Activated T-cell treated with anti-CD3 and anti-CD28 coated beads, Interleukin-2, amount 50 U/mL, for 72 hours (primary cell): ENCODE data around the gene THBD. TPM values are rescaled to one million over a fixed set of nuclear protein-coding genes. Genes with fewer than 3 reads are reported as not detected.

Experiments used
- ATAC-seq, 2 donors: fragments of 150-1000 bp; cut with Tn5 transposase; replicated peaks in 1 of 2; 2 replicates each; pipeline ENCODE4 v1.10.0; 2021; ENCODE audit warnings: moderate library complexity in 2 of 2, mild to moderate bottlenecking in 1 of 2
- DNase-seq, 2 donors: peaks; one replicate each; pipeline ENCODE4 v3.0.0; 2021 to 2022; ENCODE audit warnings: mixed read lengths in 1 of 2
- H3K27ac Mint-ChIP-seq: one replicate; pipeline ENCODE4 v1.8.0; 2022; ENCODE audit warnings: mild to moderate bottlenecking, moderate library complexity, mixed read lengths
- H3K27me3 Mint-ChIP-seq: one replicate; pipeline ENCODE4 v1.8.0; 2022; ENCODE audit warnings: low read depth, mixed read lengths
- H3K36me3 Mint-ChIP-seq, 2 donors: one replicate each; pipeline ENCODE4 v1.8.0; 2022; ENCODE audit warnings: mixed read lengths in 2 of 2, mild to moderate bottlenecking in 1 of 2; ENCODE audit not compliant: insufficient read depth in 2 of 2
- H3K4me1 Mint-ChIP-seq: one replicate; pipeline ENCODE4 v1.8.0; 2022; ENCODE audit warnings: low read depth, mixed read lengths
- H3K4me3 Mint-ChIP-seq, 2 donors: one replicate each; pipeline ENCODE4 v1.8.0; 2022; ENCODE audit warnings: mild to moderate bottlenecking in 2 of 2, mixed read lengths in 2 of 2, moderate library complexity in 2 of 2
- H3K9me3 Mint-ChIP-seq, 2 donors: one replicate each; pipeline ENCODE4 v1.8.0; 2022; ENCODE audit warnings: mixed read lengths in 2 of 2
- total RNA-seq, 2 donors: library from RNA; stranded (reverse); gene quantifications; one replicate each; pipeline ENCODE4 v1.2.3, GENCODE V29; 2022

Gene THBD
- total RNA-seq, 2 donors from 2014 or later: not detected

DNA sequence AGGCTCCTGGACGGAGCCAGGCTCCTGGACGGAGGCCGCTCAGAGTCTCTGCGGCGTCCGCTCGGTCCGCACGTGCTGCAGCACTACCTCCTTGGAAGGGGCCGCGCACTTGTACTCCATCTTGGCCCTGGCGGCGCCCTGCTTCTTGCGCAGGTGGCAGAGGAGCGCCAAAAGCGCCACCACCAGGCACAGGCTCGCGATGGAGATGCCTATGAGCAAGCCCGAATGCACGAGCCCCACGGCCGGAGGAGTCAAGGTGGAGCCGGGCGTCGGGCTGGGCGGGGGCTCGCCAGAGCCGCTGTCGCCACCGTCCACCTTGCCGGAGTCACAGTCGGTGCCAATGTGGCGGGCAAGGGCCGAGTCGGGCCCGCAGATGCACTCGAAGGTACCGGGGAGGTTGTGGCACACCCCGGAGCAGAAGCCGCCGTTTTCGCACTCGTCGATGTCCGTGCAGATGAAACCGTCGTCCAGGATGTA is 1.7 kb downstream of the THBD start:
- no peaks in the 10 kb centered on the region for H3K9me3 Mint-ChIP-seq
- no peak overlapping the region for H3K27ac Mint-ChIP-seq
- no peak for ATAC-seq
- H3K27me3 Mint-ChIP-seq: peaks cover 53% of the 10 kb centered on the region
- peaks cover 2% of the 10 kb centered on the region in 2 donors for H3K36me3 Mint-ChIP-seq
- H3K4me1 Mint-ChIP-seq: peaks cover 7% of the 10 kb centered on the region
- DNase-seq: peak; percentile 12 to 13
- peak overlapping the region in 1 of 2 donors; percentile 20 for H3K4me3 Mint-ChIP-seq

DNA sequence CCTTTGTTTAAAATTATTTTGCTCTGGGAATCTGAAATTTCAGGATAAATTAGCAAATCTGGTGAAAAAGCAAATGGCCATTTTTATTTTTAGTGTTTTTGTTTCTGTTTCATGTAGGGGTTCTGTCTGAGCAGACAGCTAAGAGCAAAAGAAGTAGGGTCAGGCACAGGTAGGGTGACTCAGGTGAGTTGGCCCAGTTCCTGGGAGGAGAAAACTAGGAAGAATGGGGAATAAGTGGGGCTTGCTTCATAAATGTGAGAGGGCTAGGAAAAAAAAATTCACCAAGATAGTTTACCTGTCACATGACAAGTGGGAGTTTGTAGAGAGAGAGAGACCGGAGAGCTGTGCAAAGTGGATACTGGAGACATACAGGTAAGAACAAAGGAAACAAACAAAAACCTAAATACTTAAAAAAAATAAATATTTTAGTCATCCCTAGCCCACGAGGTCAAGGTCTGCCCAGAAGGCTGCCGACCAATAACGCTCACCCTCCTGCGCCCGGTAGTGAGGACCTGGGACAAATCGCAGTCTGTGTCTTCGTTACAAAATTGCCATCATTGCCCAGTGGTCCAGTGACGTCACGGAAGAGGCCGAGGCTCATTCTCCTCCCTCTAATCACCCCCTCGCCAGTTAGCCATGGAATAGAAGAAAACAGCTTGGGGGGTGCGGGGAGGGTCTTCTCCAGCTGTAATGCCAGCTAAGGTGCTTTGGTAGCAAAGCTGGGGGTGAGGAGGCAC is 2.3 kb downstream of the THBD start:
- ATAC-seq (no peak), DNase-seq (no peak)
- peaks cover 2% of the 10 kb centered on the region in 2 donors for H3K36me3 Mint-ChIP-seq
- H3K4me3 Mint-ChIP-seq: peak overlapping the region; percentile 9 to 11
- H3K27ac Mint-ChIP-seq: no peak overlapping the region
- no peaks in the 10 kb centered on the region for H3K9me3 Mint-ChIP-seq
- peaks cover 47% of the 10 kb centered on the region for H3K27me3 Mint-ChIP-seq
- H3K4me1 Mint-ChIP-seq: peaks cover 7% of the 10 kb centered on the region

DNA sequence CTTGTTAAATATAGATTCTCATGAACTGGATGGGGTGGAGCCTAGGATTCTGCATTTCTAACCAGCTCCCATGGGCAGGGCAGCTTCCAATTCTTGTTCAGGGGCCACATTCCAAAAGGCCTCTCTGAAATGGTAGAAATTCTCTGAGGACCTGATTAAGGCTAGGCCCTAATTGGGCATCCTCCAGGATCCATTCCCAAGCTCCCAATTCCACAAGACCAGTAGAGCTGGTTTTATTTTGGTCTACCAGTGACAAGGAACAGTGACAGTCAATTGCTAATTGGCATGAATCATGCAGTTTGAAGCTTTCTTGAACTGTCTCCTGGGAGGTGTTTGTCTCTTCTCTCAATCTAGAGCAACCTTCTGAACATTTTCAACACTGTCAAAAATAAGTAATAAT is 3.0 kb downstream of the THBD start:
- DNase-seq (no peak), ATAC-seq (no peak)
- Mint-ChIP-seq H3K27me3 (peaks cover 42% of the 10 kb centered on the region), H3K4me3 (no peak overlapping the region), H3K27ac (no peak overlapping the region), H3K4me1 (peaks cover 7% of the 10 kb centered on the region), H3K36me3 (peaks cover 2% of the 10 kb centered on the region in 2 donors), H3K9me3 (no peaks in the 10 kb centered on the region)

DNA sequence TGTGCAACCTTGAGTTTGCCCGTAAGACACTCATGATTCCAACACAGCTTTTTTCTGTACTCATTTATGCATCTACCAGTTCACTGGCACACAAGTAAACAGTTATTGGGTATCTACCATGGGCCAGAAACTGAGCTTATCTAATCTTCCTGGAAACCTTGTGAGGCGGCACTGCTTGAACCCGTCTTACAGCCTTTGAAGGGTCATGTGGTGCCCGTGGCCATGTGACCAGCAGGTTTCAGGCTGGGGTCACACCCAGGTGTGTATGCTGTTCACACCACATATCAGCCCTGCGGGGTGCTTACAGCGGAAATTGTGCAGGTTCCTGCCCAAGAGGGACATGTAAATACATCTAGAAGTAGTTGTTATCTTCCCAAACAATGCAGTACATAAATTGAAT is 6.1 kb downstream of the THBD start:
- H3K36me3 Mint-ChIP-seq: peaks cover 0 to 2% of the 10 kb centered on the region in 2 donors
- H3K27ac Mint-ChIP-seq: no peak overlapping the region
- no peak for ATAC-seq
- no peak for DNase-seq
- H3K27me3 Mint-ChIP-seq: peaks cover 48% of the 10 kb centered on the region
- H3K9me3 Mint-ChIP-seq: no peaks in the 10 kb centered on the region
- H3K4me1 Mint-ChIP-seq: no peaks in the 10 kb centered on the region
- H3K4me3 Mint-ChIP-seq: no peak overlapping the region

DNA sequence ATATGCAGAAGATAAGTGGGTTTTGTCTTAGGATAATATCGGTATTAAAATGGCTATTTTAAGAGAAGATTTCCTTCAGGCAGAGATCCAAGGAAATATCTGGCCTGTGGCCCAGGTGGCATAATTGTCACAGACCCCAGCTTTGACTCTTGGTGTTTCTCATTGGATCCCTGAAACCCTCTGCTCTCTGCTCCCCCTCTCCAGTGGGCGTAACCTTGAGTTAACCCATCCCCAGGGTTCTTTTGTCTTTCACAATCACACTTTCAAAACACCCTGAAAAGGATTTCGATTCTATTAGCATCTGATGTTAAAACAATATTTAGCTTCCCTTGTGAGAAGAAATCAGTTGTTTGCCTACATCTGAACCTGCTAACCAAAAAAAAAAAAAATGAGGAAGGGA is 7.2 kb downstream of the THBD start:
- Mint-ChIP-seq H3K9me3 (no peaks in the 10 kb centered on the region), H3K4me1 (no peaks in the 10 kb centered on the region), H3K27ac (no peak overlapping the region), H3K27me3 (peaks cover 43% of the 10 kb centered on the region), H3K36me3 (peaks cover 0 to 2% of the 10 kb centered on the region in 2 donors), H3K4me3 (no peak overlapping the region)
- ATAC-seq (no peak), DNase-seq (no peak)

DNA sequence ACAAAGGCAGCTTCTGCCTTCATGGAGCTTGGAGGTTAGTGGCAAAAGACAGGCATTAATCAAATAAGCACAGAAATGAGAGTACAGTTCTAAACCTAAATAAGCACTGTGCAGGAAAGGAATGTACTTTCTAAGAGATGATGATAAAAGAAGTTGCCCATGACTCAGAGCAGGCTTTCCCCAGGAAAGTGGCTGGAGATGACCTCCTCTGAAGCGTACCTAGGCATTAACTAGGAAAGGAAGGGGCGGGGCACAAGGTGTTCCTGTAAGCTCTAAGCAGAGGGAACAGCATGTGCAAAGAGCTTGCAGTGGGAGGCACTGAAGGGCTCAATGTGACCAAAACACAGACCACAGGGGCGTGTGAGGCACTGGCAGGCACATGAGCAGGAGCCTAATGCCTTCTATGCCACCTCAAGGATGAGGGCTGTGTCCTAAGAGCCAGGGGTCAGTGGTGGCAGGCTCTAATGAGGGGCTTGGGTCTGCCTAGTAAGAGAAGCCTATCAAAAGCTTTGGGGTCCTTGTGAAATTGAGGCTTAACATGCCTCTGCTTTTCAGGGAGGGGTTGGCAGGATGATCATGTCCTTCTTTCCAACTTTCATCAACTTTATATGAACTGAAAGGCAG is 9.5 kb downstream of the THBD start:
- Mint-ChIP-seq H3K4me3 (no peak overlapping the region), H3K27me3 (peaks cover 38% of the 10 kb centered on the region), H3K9me3 (no peaks in the 10 kb centered on the region), H3K4me1 (no peaks in the 10 kb centered on the region), H3K27ac (no peak overlapping the region), H3K36me3 (no peaks in the 10 kb centered on the region)
- DNase-seq (no peak), ATAC-seq (no peak)

DNA sequence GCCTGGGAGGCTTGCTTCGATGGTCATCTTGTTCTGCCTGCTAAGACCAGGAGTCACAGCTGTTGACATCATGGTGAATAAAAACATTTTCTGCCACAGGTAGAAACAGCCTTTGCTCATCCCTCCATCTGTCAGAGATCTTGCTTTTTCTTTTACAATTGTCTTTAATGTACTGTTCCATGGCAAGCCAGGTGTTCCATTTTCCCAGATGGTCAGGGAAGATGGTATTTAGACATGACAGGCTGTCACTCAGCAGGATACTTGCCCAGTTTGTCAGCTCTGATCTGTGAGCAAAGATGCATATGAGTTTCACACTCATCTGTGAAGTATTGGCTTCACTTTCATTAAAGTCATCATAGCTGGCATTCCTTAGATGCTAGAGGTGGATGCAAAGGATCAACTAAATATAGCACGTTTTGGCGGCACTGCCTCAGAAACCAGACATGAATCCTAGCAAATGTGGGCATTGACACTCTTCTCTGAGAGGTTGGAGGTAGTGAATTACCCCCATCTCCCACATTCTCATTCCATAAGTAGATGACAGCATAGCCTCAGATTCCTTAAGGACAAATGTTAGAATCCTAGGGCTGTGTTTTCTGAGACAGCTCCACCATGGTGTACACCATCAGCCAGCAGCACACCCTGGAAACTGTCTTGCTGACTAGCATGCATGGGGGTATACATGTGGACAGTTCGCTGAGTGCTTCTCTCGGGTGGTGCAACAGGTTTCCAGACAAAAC is 10.2 kb downstream of the THBD start:
- peaks cover 31% of the 10 kb centered on the region for H3K27me3 Mint-ChIP-seq
- ATAC-seq: no peak
- H3K27ac Mint-ChIP-seq: no peak overlapping the region

DNA sequence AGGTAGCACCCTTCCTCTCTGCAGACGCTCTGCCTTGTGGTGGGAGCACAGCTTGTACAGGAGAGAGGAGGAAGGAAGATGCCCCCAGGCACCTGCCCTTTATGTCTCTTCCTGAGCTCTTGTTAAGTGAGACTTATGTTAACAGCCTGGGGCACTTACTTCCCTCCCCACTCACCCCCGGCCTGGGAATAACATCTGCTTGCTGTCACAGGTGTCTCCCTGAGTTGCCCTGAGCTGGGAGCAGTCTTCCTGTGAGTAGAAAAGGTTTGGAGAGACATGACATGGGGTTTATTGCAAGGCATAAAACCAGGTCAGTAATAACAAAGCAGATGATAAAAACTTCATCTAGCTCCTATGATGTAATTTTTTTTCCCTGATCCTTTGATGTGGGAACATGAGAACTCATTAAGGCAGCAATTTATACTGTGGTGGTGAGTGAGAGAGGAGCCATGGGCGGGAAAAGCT is 12.4 kb downstream of the THBD start:
- Mint-ChIP-seq H3K9me3 (no peaks in the 10 kb centered on the region), H3K4me3 (no peak overlapping the region), H3K27ac (no peak overlapping the region), H3K27me3 (peaks cover 37% of the 10 kb centered on the region), H3K36me3 (no peaks in the 10 kb centered on the region), H3K4me1 (no peaks in the 10 kb centered on the region)
- ATAC-seq: no peak
- DNase-seq: no peak

More for the DNA sequence above, 10.2 kb downstream of the THBD start:
- Mint-ChIP-seq H3K9me3 (no peaks in the 10 kb centered on the region), H3K36me3 (no peaks in the 10 kb centered on the region), H3K4me3 (no peak overlapping the region), H3K4me1 (no peaks in the 10 kb centered on the region)
- no peak for DNase-seq

DNA sequence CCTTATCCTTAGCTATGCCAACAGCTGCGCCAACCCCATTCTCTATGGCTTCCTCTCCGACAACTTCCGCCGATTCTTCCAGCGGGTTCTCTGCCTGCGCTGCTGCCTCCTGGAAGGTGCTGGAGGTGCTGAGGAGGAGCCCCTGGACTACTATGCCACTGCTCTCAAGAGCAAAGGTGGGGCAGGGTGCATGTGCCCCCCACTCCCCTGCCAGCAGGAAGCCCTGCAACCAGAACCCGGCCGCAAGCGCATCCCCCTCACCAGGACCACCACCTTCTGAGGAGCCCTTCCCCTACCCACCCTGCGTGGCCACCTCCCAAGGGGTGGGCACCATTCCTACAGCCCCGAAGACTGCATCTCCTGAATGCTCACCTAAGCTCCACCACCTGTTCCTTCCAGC is 13.1 kb downstream of the THBD start:
- no peak for DNase-seq
- Mint-ChIP-seq H3K4me3 (no peak overlapping the region), H3K27ac (no peak overlapping the region), H3K36me3 (no peaks in the 10 kb centered on the region), H3K9me3 (no peaks in the 10 kb centered on the region), H3K4me1 (no peaks in the 10 kb centered on the region), H3K27me3 (peaks cover 37% of the 10 kb centered on the region)
- no peak for ATAC-seq

DNA sequence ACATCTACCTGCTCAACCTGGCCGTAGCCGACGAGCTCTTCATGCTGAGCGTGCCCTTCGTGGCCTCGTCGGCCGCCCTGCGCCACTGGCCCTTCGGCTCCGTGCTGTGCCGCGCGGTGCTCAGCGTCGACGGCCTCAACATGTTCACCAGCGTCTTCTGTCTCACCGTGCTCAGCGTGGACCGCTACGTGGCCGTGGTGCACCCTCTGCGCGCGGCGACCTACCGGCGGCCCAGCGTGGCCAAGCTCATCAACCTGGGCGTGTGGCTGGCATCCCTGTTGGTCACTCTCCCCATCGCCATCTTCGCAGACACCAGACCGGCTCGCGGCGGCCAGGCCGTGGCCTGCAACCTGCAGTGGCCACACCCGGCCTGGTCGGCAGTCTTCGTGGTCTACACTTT is 13.7 kb downstream of the THBD start:
- Mint-ChIP-seq H3K9me3 (no peaks in the 10 kb centered on the region), H3K36me3 (no peaks in the 10 kb centered on the region), H3K4me1 (no peaks in the 10 kb centered on the region), H3K4me3 (no peak overlapping the region), H3K27me3 (peaks cover 33% of the 10 kb centered on the region), H3K27ac (no peak overlapping the region)
- DNase-seq (no peak), ATAC-seq (no peak)

DNA sequence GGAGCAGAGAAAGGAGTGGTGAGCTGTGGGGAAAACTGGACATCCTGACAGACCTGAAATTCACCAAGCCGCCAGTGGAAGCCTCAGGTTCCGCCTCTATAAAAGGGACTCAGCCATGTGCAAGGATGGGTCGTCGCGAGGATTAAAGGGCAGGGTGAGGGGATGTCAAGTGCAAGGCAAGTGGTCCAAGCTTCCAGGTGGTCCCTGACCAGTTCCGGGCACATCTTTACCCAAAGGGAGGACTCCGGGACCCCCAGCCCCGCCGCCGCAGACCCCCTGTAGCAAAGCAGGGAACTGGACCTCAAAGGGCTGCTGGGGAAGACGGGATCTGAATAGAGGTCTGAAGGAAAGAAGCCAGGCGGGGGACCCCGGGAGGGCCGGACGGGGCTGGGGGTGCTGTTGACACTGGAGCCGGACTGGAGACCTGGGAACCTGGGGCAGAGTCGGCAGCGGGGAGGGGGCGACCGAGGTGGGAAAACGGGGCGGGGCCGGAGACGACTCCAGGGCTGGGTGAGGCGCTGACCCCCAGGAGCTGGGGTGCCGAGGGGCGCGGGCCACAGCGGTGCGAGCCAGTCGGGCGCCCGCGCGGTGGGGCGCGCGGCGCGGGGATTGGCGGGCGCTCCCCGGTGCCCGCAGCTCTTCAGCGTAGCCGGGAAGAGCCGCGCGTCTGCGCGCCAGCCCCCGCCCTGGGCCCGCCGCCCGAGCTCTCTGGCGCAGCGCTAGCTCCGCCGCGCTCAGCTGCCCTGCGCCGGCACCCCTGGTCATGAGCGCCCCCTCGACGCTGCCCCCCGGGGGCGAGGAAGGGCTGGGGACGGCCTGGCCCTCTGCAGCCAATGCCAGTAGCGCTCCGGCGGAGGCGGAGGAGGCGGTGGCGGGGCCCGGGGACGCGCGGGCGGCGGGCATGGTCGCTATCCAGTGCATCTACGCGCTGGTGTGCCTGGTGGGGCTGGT is 14.5 kb downstream of the THBD start, which contains the start of gene SSTR4:
Gene SSTR4 (plus strand): TSS at position 592 of the 951 bp plus-strand sequence. CDS start 172 bp downstream, at position 764.
- Mint-ChIP-seq H3K4me1 (no peaks in the 10 kb centered on the region), H3K9me3 (no peaks in the 10 kb centered on the region), H3K36me3 (no peaks in the 10 kb centered on the region), H3K27ac (no peak within 1 kb of the TSS), H3K4me3 (no peak within 1 kb of the TSS), H3K27me3 (peaks cover 26% of the 10 kb centered on the region)
- no peak for ATAC-seq
- no peak for DNase-seq

DNA sequence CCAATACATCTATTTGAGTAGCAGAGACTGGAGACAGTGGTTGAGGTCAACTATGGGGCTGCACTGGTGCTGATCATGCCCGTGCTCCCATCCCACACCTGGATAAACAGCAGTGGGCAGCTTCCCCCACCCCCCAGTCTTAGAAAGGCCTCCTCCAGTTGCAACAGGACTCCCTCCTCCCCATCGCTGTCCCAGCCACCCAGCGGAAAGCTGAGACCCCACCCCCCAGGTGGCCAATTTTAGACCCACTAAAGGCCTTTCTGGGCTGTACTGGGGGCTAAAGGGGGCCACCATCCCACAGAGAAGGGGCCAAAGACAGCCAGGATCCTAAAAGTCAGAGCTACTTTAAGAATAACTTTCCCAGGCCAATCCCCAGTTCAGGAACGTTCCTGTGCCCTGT is 15.6 kb downstream of the THBD start:
- Mint-ChIP-seq H3K27me3 (peaks cover 21% of the 10 kb centered on the region), H3K27ac (no peak overlapping the region), H3K4me3 (no peak overlapping the region), H3K36me3 (no peaks in the 10 kb centered on the region), H3K9me3 (no peaks in the 10 kb centered on the region), H3K4me1 (no peaks in the 10 kb centered on the region)
- ATAC-seq (no peak), DNase-seq (no peak)
